SK-N-SH treated with all-trans-retinoic acid at 6 μM for 48 hours (cell line): Measurements from ENCODE around the gene AGGF1.
A peak's percentile ranks its signal among the peaks of the same experiment; 100 is the strongest.

Source experiments
- ARNTL ChIP-seq: fragments of 450-650 bp; formaldehyde crosslinking; IDR thresholded peaks from 2 replicates; pipeline ENCODE4 v1.5.0; 2020; ENCODE audit warnings: low read depth, mild to moderate bottlenecking, moderate library complexity, borderline replicate concordance
- BACH2 ChIP-seq: fragments of 250-450 bp; sonication (Bioruptor Pico); IDR thresholded peaks from 2 replicates; pipeline ENCODE4 v1.9.0; 2021; ENCODE audit warnings: mild to moderate bottlenecking, borderline replicate concordance
- CSDC2 ChIP-seq: fragments of 250-450 bp; sonication (Bioruptor Pico); IDR thresholded peaks from 2 replicates; pipeline ENCODE4 v1.5.0; 2020; ENCODE audit warnings: mild to moderate bottlenecking, moderate library complexity
- CSRNP3 ChIP-seq: fragments of 250-450 bp; sonication (Bioruptor Pico); IDR thresholded peaks from 2 replicates; pipeline ENCODE4 v1.5.1; 2021; ENCODE audit warnings: mild to moderate bottlenecking, moderate library complexity
- ESRRG ChIP-seq: fragments of 250-450 bp; sonication (Bioruptor Pico); IDR thresholded peaks from 2 replicates; pipeline ENCODE4 v1.6.1; 2021; ENCODE audit warnings: mild to moderate bottlenecking
- TCF4 ChIP-seq: fragments of 250-450 bp; sonication (Bioruptor Pico); IDR thresholded peaks from 2 replicates; pipeline ENCODE4 v1.8.0; 2021; ENCODE audit warnings: mild to moderate bottlenecking, moderate library complexity, borderline replicate concordance
- TSHZ2 ChIP-seq: fragments of 250-450 bp; sonication (Bioruptor Pico); IDR thresholded peaks from 2 replicates; pipeline ENCODE4 v1.5.0; 2020; ENCODE audit warnings: mild to moderate bottlenecking, moderate library complexity
- ZFP3 ChIP-seq: fragments of 250-450 bp; sonication (Bioruptor Pico); IDR thresholded peaks from 2 replicates; pipeline ENCODE4 v1.5.0; 2020; ENCODE audit warnings: mild to moderate bottlenecking, moderate library complexity
- ZNF565 ChIP-seq: fragments of 450-650 bp; formaldehyde crosslinking; conservative IDR thresholded peaks from 2 replicates; pipeline ENCODE4 v1.5.0; 2020; ENCODE audit warnings: low read depth, mild to moderate bottlenecking, moderate library complexity
- TF ChIP-seq, protein P1 (sequence below): fragments of 250-450 bp; sonication (Bioruptor Pico); IDR thresholded peaks from 2 replicates; pipeline ENCODE4 v1.8.0; 2020; ENCODE audit warnings: mild to moderate bottlenecking, moderate library complexity, borderline replicate concordance

DNA sequence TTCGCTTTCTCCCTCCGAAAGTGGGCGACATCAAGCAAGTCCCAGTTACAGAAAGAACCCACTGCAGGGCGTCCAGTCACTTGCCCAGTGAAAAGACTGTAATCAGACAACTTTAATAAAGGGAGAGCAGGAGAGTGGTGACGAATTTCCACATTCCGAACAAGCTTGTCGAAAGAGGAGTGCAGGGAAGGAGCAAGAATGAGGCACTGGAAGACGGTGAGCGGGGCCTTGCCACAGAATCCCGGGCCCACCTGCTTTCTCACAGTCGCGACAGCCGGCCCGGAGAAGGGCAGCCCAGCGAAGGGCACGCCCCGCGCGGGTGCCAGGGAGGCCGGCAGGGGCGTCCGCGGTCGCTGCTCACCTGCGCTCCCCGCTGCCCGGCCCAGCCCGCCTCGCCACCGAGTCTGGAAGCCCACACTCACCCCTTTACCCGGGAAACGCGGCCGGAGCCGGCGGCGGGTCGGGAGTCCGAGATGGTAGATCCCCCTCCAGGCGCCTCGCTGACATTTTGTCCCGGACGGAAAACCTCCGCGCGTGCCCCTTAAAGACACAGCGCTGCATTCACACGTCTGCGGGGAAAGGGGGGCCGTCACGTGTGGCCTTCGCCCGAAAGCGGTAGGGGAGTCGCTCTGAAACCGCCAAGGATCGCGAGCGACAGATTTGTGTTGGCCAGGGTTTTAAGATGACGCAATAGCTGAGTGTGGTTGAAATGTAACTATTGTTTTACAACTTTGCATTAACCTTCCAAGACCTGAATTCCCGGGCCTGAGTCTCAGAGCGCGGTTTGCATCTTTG lies 56.7 kb downstream of the AGGF1 start, which contains the start of gene ZBED3:
- TF ChIP-seq TCF4 (CRISPR knock-in tag), result no peak
- TF ChIP-seq BACH2, result no peak
- no peak for TF ChIP-seq ZNF565 (CRISPR knock-in tag)
- peak; percentile 69; the same call in 1 of the 2 replicates for TF ChIP-seq TSHZ2 (CRISPR knock-in tag)
- TF ChIP-seq ARNTL (CRISPR knock-in tag), result no peak
- TF ChIP-seq CSDC2 (CRISPR knock-in tag), result no peak
- TF ChIP-seq CSRNP3 (CRISPR knock-in tag), result no peak
- TF ChIP-seq, protein P1, sequence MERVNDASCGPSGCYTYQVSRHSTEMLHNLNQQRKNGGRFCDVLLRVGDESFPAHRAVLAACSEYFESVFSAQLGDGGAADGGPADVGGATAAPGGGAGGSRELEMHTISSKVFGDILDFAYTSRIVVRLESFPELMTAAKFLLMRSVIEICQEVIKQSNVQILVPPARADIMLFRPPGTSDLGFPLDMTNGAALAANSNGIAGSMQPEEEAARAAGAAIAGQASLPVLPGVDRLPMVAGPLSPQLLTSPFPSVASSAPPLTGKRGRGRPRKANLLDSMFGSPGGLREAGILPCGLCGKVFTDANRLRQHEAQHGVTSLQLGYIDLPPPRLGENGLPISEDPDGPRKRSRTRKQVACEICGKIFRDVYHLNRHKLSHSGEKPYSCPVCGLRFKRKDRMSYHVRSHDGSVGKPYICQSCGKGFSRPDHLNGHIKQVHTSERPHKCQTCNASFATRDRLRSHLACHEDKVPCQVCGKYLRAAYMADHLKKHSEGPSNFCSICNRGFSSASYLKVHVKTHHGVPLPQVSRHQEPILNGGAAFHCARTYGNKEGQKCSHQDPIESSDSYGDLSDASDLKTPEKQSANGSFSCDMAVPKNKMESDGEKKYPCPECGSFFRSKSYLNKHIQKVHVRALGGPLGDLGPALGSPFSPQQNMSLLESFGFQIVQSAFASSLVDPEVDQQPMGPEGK (CRISPR knock-in tag), result no peak
- TF ChIP-seq ESRRG (CRISPR knock-in tag), result no peak
- no peak; the same call in 1 of the 2 replicates for TF ChIP-seq ZFP3
